Fibroblast of villous mesenchyme (primary cell): ENCODE data around the gene NUDT1. TPM values are rescaled to one million over a fixed set of nuclear protein-coding genes. Genes with fewer than 3 reads are reported as not detected.

Experiments used
- DNase-seq: peaks from one replicate; pipeline ENCODE4 v3.0.0-alpha.2; 2010; ENCODE audit warnings: low read depth
- H3K4me3 ChIP-seq: 2 replicates; pipeline ENCODE4 v1.5.1; 2011; ENCODE audit warnings: low read depth, mild to moderate bottlenecking, low read length
- CTCF ChIP-seq: IDR thresholded peaks from 2 replicates; pipeline ENCODE4 v1.5.1; 2012; ENCODE audit warnings: low read depth, mild to moderate bottlenecking, low read length; ENCODE audit not compliant: insufficient read depth
- total RNA-seq: library from RNA; depleted of rRNA; stranded (reverse); fragments of >200 nt; gene quantifications from 2 replicates; pipeline ENCODE4 v1.2.3, GENCODE V29; 2012

NUDT1 gene
- total RNA-seq, 1 donor: 13.4 TPM

- TF ChIP-seq CTCF: no peak
- no peak overlapping the region for H3K4me3 ChIP-seq
- no peak for DNase-seq
Measured at GRCh38 chr7:2271273-2272026, 29.4 kb downstream of the NUDT1 start.

GRCh38 chr7:2272031-2272430 lies 30.0 kb downstream of the NUDT1 start:
- no peak overlapping the region for H3K4me3 ChIP-seq
- no peak for TF ChIP-seq CTCF
- no peak for DNase-seq

GRCh38 chr7:2273866-2274265 lies 31.8 kb downstream of the NUDT1 start:
- no peak for TF ChIP-seq CTCF
- DNase-seq: no peak
- H3K4me3 ChIP-seq: no peak overlapping the region

GRCh38 chr7:2274666-2275065 lies 32.6 kb downstream of the NUDT1 start:
- no peak overlapping the region for H3K4me3 ChIP-seq
- no peak for TF ChIP-seq CTCF
- DNase-seq: no peak

- no peak overlapping the region for H3K4me3 ChIP-seq
- no peak for TF ChIP-seq CTCF
- DNase-seq: no peak
Measured at GRCh38 chr7:2275101-2275500, 33.1 kb downstream of the NUDT1 start.

- no peak for TF ChIP-seq CTCF
- no peak for DNase-seq
- H3K4me3 ChIP-seq: no peak overlapping the region
Measured at GRCh38 chr7:2276107-2276506, 34.1 kb downstream of the NUDT1 start.

GRCh38 chr7:2278026-2278425 lies 36.0 kb downstream of the NUDT1 start:
- no peak for TF ChIP-seq CTCF
- no peak overlapping the region for H3K4me3 ChIP-seq
- no peak for DNase-seq
